PFSK-1 (cell line): ENCODE data around the gene NLRP5.
A peak's percentile ranks its signal among the peaks of the same experiment; 100 is the strongest.

Source experiments
- FOXP2 ChIP-seq: optimal IDR thresholded peaks from 2 replicates; pipeline ENCODE3; 2011; ENCODE audit warnings: borderline replicate concordance, control low read depth, inconsistent platforms; ENCODE audit not compliant: insufficient read depth; ENCODE audit errors: extremely low read length, extremely low read depth
- POLR2AphosphoS5 ChIP-seq: IDR thresholded peaks from 2 replicates; pipeline ENCODE4 v1.6.1; 2012; ENCODE audit warnings: low read depth, mild to moderate bottlenecking, control low read depth, low read length, moderate library complexity
- SIN3A ChIP-seq: IDR thresholded peaks from 2 replicates; pipeline ENCODE4 v1.6.1; 2012; ENCODE audit warnings: mild to moderate bottlenecking, low read length, moderate library complexity, borderline replicate concordance; ENCODE audit not compliant: insufficient read depth
- TAF1 ChIP-seq: IDR thresholded peaks from 2 replicates; pipeline ENCODE4 v1.6.1; 2012; ENCODE audit warnings: low read length, control low read depth, borderline replicate concordance; ENCODE audit not compliant: insufficient read depth
- TF ChIP-seq, protein P1 (sequence below), 2 experiments: IDR thresholded peaks; 2 replicates each; pipeline versions ENCODE4 v1.6.1 to v1.8.0; 2011 to 2012; ENCODE audit warnings: low read depth in 2 of 2, low read length in 2 of 2, control low read depth in 1 of 2, inconsistent platforms in 1 of 2, mild to moderate bottlenecking in 1 of 2, moderate library complexity in 1 of 2; ENCODE audit not compliant: insufficient read depth in 1 of 2

NLRP5 gene

DNA sequence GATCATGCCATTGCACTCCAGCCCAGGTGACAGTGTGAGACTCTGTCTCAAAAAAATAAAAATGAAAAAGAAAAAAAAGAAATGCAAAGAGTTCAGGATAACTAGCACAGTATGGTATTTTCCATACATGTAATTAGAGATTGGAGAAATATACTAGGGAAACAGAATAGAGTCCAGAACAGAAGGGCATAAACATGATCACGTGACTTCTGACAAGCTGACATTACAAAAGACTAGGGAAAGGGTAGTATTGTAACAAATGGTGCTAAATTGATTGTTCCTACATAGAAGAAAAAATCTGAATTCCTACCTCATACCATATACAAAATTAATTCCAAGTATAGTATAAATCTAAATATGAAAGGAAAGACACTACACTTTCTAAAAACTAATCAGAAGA lies 1.3 kb upstream of the NLRP5 start:
- no peak for TF ChIP-seq POLR2AphosphoS5
- no peak for TF ChIP-seq SIN3A
- no peak for TF ChIP-seq TAF1
- TF ChIP-seq, protein P1, sequence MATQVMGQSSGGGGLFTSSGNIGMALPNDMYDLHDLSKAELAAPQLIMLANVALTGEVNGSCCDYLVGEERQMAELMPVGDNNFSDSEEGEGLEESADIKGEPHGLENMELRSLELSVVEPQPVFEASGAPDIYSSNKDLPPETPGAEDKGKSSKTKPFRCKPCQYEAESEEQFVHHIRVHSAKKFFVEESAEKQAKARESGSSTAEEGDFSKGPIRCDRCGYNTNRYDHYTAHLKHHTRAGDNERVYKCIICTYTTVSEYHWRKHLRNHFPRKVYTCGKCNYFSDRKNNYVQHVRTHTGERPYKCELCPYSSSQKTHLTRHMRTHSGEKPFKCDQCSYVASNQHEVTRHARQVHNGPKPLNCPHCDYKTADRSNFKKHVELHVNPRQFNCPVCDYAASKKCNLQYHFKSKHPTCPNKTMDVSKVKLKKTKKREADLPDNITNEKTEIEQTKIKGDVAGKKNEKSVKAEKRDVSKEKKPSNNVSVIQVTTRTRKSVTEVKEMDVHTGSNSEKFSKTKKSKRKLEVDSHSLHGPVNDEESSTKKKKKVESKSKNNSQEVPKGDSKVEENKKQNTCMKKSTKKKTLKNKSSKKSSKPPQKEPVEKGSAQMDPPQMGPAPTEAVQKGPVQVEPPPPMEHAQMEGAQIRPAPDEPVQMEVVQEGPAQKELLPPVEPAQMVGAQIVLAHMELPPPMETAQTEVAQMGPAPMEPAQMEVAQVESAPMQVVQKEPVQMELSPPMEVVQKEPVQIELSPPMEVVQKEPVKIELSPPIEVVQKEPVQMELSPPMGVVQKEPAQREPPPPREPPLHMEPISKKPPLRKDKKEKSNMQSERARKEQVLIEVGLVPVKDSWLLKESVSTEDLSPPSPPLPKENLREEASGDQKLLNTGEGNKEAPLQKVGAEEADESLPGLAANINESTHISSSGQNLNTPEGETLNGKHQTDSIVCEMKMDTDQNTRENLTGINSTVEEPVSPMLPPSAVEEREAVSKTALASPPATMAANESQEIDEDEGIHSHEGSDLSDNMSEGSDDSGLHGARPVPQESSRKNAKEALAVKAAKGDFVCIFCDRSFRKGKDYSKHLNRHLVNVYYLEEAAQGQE (IDR thresholded peaks at IDR 0.05; ENCODE audit: insufficient read depth in 1 of 2, low read depth in 2 of 2, low read length in 2 of 2), result no peak
- TF ChIP-seq FOXP2, result no peak

DNA sequence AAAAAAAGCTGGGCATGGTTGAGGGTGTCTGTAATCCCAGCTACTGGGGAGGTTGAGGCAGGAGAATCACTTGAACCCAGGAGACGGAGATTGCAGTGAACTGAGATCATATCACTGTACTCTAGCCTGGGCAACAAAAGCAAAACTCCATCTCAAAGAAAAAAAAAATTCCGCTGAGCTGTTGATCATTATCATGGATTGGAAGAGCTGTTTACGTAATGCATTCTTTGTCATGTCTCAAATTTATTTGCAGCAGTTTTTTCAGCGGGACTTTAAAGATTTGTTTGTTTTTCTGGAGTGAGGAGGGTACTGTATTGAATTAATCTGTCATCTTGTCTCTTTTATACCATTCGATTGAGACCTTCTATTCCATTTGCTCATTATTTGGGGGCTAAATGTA lies 4.3 kb downstream of the NLRP5 start:
- no peak for TF ChIP-seq SIN3A
- TF ChIP-seq FOXP2, result no peak
- TF ChIP-seq, protein P1 (IDR thresholded peaks at IDR 0.05; ENCODE audit: insufficient read depth in 1 of 2, low read depth in 2 of 2, low read length in 2 of 2), result no peak
- no peak for TF ChIP-seq TAF1
- TF ChIP-seq POLR2AphosphoS5, result no peak

DNA sequence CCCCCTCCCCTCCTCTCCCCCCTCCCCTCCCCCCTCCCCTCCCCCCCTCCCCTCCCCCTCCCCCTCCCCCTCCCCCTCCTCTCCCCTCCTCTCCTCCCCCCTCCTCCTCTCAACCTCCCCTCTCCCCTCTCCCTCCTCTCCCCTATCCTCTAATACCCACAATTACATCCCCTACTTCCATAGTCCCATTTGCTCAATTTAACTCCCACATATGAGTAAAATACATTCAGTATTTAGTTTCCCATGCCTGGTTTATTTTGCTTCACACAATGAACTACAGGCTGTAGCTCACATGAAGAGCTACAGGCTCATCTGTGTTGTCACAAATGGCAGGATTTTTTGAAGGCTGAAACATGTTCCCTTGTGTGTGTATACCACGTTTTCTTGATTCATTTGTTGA lies 6.9 kb downstream of the NLRP5 start:
- no peak for TF ChIP-seq POLR2AphosphoS5
- TF ChIP-seq TAF1, result no peak
- no peak for TF ChIP-seq SIN3A
- TF ChIP-seq, protein P1 (IDR thresholded peaks at IDR 0.05; ENCODE audit: insufficient read depth in 1 of 2, low read depth in 2 of 2, low read length in 2 of 2), result no peak
- TF ChIP-seq FOXP2, result no peak

DNA sequence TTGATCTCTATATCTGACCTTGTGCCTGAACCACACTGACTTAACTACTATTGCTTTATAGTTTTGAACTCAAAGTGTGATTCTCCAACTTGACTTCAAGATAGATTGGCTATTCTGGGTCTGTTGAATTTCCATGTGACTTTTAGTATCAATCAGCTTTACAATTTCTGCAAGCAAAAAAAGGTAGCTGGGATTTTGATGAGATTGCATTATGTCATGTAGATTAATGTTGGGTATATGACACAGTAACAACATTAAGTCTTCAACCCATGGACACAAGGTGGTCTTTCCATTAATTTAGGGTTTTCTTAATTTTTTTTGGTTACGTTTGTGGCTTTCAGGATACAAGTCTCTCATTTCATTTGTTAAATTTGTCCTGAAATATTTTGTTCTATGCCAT lies 28.2 kb downstream of the NLRP5 start:
- no peak for TF ChIP-seq FOXP2
- no peak for TF ChIP-seq SIN3A
- no peak for TF ChIP-seq TAF1
- TF ChIP-seq, protein P1 (IDR thresholded peaks at IDR 0.05; ENCODE audit: insufficient read depth in 1 of 2, low read depth in 2 of 2, low read length in 2 of 2), result no peak
- no peak for TF ChIP-seq POLR2AphosphoS5

DNA sequence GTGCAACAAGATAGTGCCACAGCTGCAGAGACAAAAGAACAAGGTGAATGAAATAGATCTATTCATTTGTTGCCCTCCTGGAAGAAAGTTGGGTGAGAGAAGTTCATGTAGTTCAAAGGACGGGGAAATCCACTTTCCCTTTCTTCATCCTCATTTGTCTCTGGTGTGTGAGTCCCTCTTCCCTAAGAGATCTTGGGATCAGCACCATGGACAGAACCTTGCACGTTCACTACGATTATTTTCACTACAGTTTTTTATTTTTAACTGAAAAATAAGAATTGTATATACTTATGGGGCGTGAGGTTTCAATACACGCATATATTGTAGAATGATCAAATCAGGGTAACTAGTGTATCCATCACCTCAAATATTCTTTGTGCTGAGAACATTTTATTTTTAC lies 29.2 kb downstream of the NLRP5 start:
- TF ChIP-seq, protein P1 (IDR thresholded peaks at IDR 0.05; ENCODE audit: insufficient read depth in 1 of 2, low read depth in 2 of 2, low read length in 2 of 2), result peak; percentile 75 to 94
- TF ChIP-seq POLR2AphosphoS5 (no peak), FOXP2 (no peak), SIN3A (no peak)
